Measurements from ENCODE around the gene RAPGEF5.

Gene RAPGEF5

DNA sequence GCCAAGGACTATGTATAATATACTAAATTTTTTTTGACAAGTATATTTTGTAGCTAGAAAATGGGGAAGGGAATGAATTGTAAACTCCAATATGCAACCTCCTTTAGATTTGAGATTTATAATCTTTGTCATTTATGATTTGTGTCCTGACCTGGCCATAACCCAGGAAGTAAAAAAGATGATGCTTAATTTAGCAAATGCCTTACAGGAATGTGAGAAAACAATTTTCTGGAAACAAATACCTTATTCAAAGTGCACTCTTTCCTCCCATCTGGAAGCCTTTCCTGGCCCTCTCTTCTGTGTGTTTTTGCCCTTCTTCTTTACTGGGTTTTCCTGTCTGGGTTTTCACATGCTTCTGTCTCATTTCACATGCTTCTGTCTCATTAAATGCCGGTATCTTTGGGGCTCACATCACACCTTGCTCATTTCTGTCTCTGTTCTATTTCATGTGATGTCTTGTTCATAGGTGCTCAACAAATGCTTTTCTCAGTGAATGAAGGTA lies 149.2 kb downstream of the RAPGEF5 start:
- TF ChIP-seq CTCF (IDR thresholded peaks at IDR 0.05; ENCODE audit: low read depth, low read length, missing control alignments) = no peak
- no peak for DNase-seq
- H3K4me3 ChIP-seq (ENCODE audit: low read depth, low read length) = no peak overlapping the region
- no peak overlapping the region for H3K27ac ChIP-seq
- H3K27me3 ChIP-seq (replicated peaks) = no peaks in the 10 kb centered on the region
- no peaks in the 10 kb centered on the region for H3K36me3 ChIP-seq (replicated peaks)
- in situ Hi-C loops (cut with HindIII; ENCODE audit: low pct_ligation_motif_present, low sequenced_read_pairs) = no loop called here

DNA sequence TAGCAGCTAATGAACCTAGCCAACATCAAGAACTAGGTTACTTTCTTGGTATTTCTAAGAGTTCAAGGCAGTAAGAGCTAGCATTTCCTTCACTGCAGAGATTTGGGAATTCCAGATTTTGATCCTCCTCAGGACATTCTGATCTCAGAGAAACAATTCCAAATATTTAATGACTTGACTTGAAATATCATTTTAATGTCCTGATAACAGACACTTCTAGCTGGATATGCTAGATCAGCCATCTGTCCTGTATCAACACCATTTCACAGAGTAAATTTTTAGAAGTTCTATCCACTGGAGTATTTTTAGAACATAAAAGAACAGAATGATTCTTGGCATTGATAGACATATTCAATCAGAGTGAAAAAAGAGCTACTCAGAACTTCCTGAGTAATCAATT lies 151.3 kb downstream of the RAPGEF5 start:
- Histone ChIP-seq H3K36me3 (replicated peaks) (no peaks in the 10 kb centered on the region), H3K27ac (no peak overlapping the region), H3K4me3 (ENCODE audit: low read depth, low read length) (no peak overlapping the region), H3K27me3 (replicated peaks) (no peaks in the 10 kb centered on the region)
- in situ Hi-C loops (cut with HindIII; ENCODE audit: low pct_ligation_motif_present, low sequenced_read_pairs) = no loop called here
- no peak for TF ChIP-seq CTCF (IDR thresholded peaks at IDR 0.05; ENCODE audit: low read depth, low read length, missing control alignments)
- no peak for DNase-seq

DNA sequence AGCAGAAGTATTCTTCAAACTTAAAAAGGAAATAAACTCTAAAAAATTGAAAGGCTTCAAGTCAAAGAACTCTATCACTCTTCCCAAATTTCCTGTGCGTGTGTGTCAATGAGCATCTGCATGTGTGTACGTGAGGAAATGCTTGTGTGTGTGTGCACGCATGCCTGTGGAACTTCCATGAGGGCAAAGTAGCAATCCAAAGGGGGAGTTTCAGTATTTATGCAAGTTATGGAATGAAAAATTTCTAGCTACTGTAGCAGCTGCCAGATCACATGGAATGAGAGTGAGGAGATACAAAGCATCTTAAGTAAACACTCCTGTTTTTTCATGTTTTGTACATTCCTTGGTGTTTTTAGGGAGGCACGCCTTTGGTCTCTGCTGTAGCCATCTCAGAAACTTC lies 152.6 kb downstream of the RAPGEF5 start:
- no peak for DNase-seq
- no peak for TF ChIP-seq CTCF (IDR thresholded peaks at IDR 0.05; ENCODE audit: low read depth, low read length, missing control alignments)
- no peak overlapping the region for H3K27ac ChIP-seq
- no peaks in the 10 kb centered on the region for H3K36me3 ChIP-seq (replicated peaks)
- H3K4me3 ChIP-seq (ENCODE audit: low read depth, low read length) = no peak overlapping the region
- in situ Hi-C loops (cut with HindIII; ENCODE audit: low pct_ligation_motif_present, low sequenced_read_pairs) = no loop called here
- no peaks in the 10 kb centered on the region for H3K27me3 ChIP-seq (replicated peaks)

DNA sequence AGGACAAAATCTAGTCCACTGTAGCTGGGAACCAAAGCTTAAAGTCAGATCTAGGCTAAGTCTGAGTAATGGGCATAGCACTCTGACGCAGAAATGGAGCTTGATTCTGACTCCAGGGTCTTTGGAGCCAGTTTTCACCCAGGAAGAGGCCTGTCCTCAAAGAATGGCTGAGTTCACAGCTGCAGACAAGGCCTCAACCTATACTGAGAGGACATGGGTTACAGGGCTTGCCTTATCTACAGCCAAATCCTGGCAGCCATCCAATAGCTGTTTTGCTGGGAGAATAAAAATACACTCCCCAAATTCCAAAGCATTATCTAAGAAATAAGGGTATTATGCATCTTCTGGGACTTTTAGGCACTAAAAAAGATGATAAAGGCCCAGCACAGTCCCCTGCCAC lies 154.8 kb downstream of the RAPGEF5 start:
- H3K27ac ChIP-seq = no peak overlapping the region
- peak; percentile 37 for DNase-seq
- no peaks in the 10 kb centered on the region for H3K27me3 ChIP-seq (replicated peaks)
- no peak overlapping the region for H3K4me3 ChIP-seq (ENCODE audit: low read depth, low read length)
- no peaks in the 10 kb centered on the region for H3K36me3 ChIP-seq (replicated peaks)
- in situ Hi-C loops (cut with HindIII; ENCODE audit: low pct_ligation_motif_present, low sequenced_read_pairs) = no loop called here
- TF ChIP-seq CTCF (IDR thresholded peaks at IDR 0.05; ENCODE audit: low read depth, low read length, missing control alignments) = no peak

DNA sequence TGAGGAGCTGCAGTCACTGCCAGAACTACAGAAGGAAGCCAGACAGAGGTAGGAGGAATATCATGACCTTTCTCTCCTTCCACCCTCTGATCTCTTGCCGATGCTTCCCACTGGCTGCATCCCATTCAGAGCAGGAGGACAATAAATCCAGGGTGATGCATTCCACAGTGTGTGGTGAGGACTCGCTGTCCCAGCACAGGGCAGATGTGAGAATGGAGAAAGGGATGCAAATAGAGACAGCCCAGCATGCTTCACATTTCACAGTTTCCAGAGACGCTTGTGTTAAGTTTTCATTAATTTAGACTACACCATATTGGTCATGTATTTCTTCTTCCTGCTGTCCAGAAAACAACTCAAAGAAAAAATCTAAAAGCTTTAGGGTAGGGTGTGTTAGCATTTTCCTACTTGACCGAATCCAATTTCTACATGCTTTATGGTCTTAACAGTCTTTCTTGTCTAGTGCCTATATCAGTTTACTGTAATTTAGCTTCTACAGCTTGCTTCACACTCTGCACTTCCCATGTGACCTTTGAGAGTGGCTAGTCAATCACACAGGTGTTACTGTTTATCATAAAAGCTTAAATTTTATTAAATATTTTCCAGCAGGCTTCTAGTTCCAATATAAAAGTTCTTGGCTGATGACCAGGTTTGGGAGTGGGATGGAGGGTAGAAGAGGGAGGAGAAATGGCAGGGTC lies 155.6 kb downstream of the RAPGEF5 start:
- in situ Hi-C loops (cut with HindIII; ENCODE audit: low pct_ligation_motif_present, low sequenced_read_pairs) = no loop called here
- TF ChIP-seq CTCF (IDR thresholded peaks at IDR 0.05; ENCODE audit: low read depth, low read length, missing control alignments) = no peak
- no peak for DNase-seq
- H3K36me3 ChIP-seq (replicated peaks) = no peaks in the 10 kb centered on the region
- no peak overlapping the region for H3K27ac ChIP-seq
- H3K4me3 ChIP-seq (ENCODE audit: low read depth, low read length) = no peak overlapping the region
- H3K27me3 ChIP-seq (replicated peaks) = no peaks in the 10 kb centered on the region

GRCh38 chr7:22200777-22201176 lies 156.2 kb downstream of the RAPGEF5 start:
- H3K27me3 ChIP-seq (replicated peaks) = no peaks in the 10 kb centered on the region
- no peak for TF ChIP-seq CTCF (IDR thresholded peaks at IDR 0.05; ENCODE audit: low read depth, low read length, missing control alignments)
- DNase-seq = no peak
- H3K27ac ChIP-seq = no peak overlapping the region
- in situ Hi-C loops (cut with HindIII; ENCODE audit: low pct_ligation_motif_present, low sequenced_read_pairs) = no loop called here
- no peak overlapping the region for H3K4me3 ChIP-seq (ENCODE audit: low read depth, low read length)
- H3K36me3 ChIP-seq (replicated peaks) = no peaks in the 10 kb centered on the region

Measured in brain microvascular endothelial cell (primary cell).